Neural progenitor cell (in vitro differentiated cells): ENCODE results near the gene CD55.

Source experiments
- CTCF ChIP-seq: fragments of 200-600 bp; sonication (generic); IDR thresholded peaks from 2 replicates; pipeline ENCODE4 v1.5.1; 2017; ENCODE audit warnings: antibody characterized with exemption, mild to moderate bottlenecking
- EZH2 ChIP-seq: fragments of 200-600 bp; sonication (generic); IDR thresholded peaks from 2 replicates; pipeline ENCODE4 v1.6.1; 2017; ENCODE audit warnings: antibody characterized with exemption, mild to moderate bottlenecking, moderate library complexity

DNA sequence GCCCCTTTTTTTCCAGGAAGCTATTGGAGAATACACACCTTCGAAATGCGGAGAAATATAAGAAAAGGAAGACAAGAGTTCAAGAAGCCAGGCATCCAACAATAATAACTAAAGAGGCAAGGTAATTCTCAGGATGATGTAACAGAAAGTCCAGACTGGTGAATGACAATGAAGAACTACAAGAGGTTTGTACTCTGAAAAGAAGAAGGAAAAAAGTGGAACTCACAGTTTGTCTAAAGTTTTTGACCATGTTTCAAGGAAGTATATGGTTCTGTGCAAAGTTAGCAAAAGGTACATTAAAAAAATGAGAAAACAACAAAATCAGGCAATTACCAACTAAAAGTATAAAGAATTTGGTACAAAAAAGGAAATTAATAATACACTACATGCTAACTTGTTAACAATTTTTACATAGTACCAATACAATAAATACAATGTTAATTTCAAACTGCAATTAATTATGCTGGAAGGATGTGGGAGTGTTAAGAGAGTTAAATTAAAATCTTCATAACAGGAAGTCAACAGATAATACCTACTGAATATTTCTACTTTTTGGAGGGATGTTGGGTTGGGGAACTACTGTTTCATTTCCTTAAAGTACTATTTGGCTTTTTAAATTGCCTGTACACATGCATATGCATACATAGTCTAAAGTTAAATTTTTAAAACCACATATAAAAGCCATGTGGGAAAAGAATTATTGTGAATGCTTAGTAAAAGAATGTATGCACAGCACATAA is 12.9 kb upstream of the CD55 start:
- TF ChIP-seq CTCF (no peak), EZH2 (no peak)
